Right lobe of liver (tissue), 6 donors: ENCODE measurements around the gene PDZK1IP1. TPM values are rescaled to one million over a fixed set of nuclear protein-coding genes. Genes with fewer than 3 reads are reported as not detected.

Source experiments
- ATAC-seq, 4 donors: fragments of 200-7000 bp; cut with Tn5 transposase; one replicate each; pipeline ENCODE4 v1.9.1; 2020; ENCODE audit warnings: mild to moderate bottlenecking in 4 of 4, moderate library complexity in 4 of 4
- DNase-seq, 3 donors: peaks; one replicate each; pipeline ENCODE4 v3.0.0-alpha.2; 2020
- H3K27ac ChIP-seq, 3 donors: fragments of 200-600 bp; one replicate each; pipeline ENCODE4 v1.8.0; 2022
- H3K27me3 ChIP-seq, 2 donors: fragments of 200-600 bp; one replicate each; pipeline ENCODE4 v1.8.0; 2022
- H3K36me3 ChIP-seq, 4 donors: fragments of 200-600 bp; sonication (generic) in 1 of 4; one replicate each; pipeline versions ENCODE4 v1.5.1 to v1.8.0; 2017 to 2022; ENCODE audit warnings: control low read depth in 1 of 4
- H3K4me1 ChIP-seq, 4 donors: fragments of 200-600 bp; sonication (generic) in 1 of 4; one replicate each; pipeline versions ENCODE4 v1.5.1 to v1.8.0; 2017 to 2022; ENCODE audit warnings: control low read depth in 1 of 4
- H3K4me3 ChIP-seq, 3 donors: fragments of 200-600 bp; one replicate each; pipeline ENCODE4 v1.8.0; 2022
- H3K9me3 ChIP-seq, 4 donors: fragments of 200-600 bp; sonication (generic) in 1 of 4; one replicate each; pipeline versions ENCODE4 v1.5.1 to v1.8.0; 2017 to 2022; ENCODE audit warnings: control low read depth in 1 of 4
- CTCF ChIP-seq, 4 donors: fragments of 200-600 bp in 3 of 4; fragments of 450-650 bp in 1 of 4; IDR thresholded peaks; one replicate each; pipeline versions ENCODE4 v1.5.1 to v1.8.0; 2016 to 2022; ENCODE audit warnings: antibody characterized with exemption in 4 of 4, mild to moderate bottlenecking in 2 of 4
- POLR2A ChIP-seq: fragments of 450-650 bp; IDR thresholded peaks from one replicate; pipeline ENCODE4 v1.6.1; 2017; ENCODE audit warnings: antibody characterized with exemption, mild to moderate bottlenecking
- WGBS: methylation state at CpG from one replicate; pipeline ENCODE4 v1.1.6; 2018; ENCODE audit warnings: low coverage, low lambda C conversion rate; ENCODE audit not compliant: insufficient coverage; ENCODE audit errors: missing lambda C conversion rate; 5-methylcytosine and 5-hydroxymethylcytosine counted together
- intact Hi-C, 2 donors: fragments of 100-400 bp; cut with DNase I; formaldehyde crosslinking; loops; one replicate each; pipeline versions ENCODE4 v1.11.2 to v1.14.1; 2022
- total RNA-seq, 6 experiments: library from RNA; depleted of rRNA in 2 of 6; stranded (reverse); fragments of >200 nt in 2 of 6; fragmentation: NEBNext Ultra II Directional in 3 of 6; extraction: Animal tissue kit (Norgen Biotek cat#: 25700) in 3 of 6; gene quantifications; one replicate each; pipeline versions ENCODE4 v1.1.0 to v1.2.4, GENCODE V29; 2016 to 2023
- donor health status: DM: no; HTN: yes; CAD: no.
- donor health status: DM: no; HTN: no; CAD: no.
- donor health status: DM: no; HTN: no; CAD: no.
- donor health status: DM: no; HTN: yes; CAD: no.
- donor health status: DM: no; HTN: yes; CAD: no.

Gene PDZK1IP1
- total RNA-seq, 6 experiments from 2014 or later: 0.24 to 44.3 (median 5.4) TPM

- Histone ChIP-seq H3K9me3 (no peaks in the 10 kb centered on the region), H3K4me3 (no peak overlapping the region), H3K36me3 (no peaks in the 10 kb centered on the region), H3K27me3 (no peaks in the 10 kb centered on the region), H3K4me1 (no peaks in the 10 kb centered on the region), H3K27ac (no peak overlapping the region)
- intact Hi-C loops: no loop called here
- 66% methylated on average over 2 of the region's 3 CpGs for WGBS
- no peak for TF ChIP-seq CTCF (IDR thresholded peaks at IDR 0.05)
- TF ChIP-seq POLR2A: no peak
- no peak for DNase-seq
- ATAC-seq: no peak
Observed at GRCh38 chr1:47209725-47210325, 20.0 kb upstream of the PDZK1IP1 start.

GRCh38 chr1:47209091-47209490 lies 19.3 kb upstream of the PDZK1IP1 start:
- no peak overlapping the region for H3K27ac ChIP-seq
- intact Hi-C loops: no loop called here
- TF ChIP-seq CTCF (IDR thresholded peaks at IDR 0.05): no peak
- no peak for TF ChIP-seq POLR2A
- no peaks in the 10 kb centered on the region for H3K4me1 ChIP-seq
- no peaks in the 10 kb centered on the region for H3K27me3 ChIP-seq
- WGBS: 53% methylated on average over 2 of the region's 8 CpGs
- no peak for ATAC-seq
- no peak for DNase-seq
- no peaks in the 10 kb centered on the region for H3K36me3 ChIP-seq
- H3K9me3 ChIP-seq: no peaks in the 10 kb centered on the region
- no peak overlapping the region for H3K4me3 ChIP-seq

GRCh38 chr1:47208374-47208850 lies 18.6 kb upstream of the PDZK1IP1 start:
- DNase-seq (no peak), ATAC-seq (no peak)
- intact Hi-C loops: no loop called here
- Histone ChIP-seq H3K4me3 (no peak overlapping the region), H3K9me3 (no peaks in the 10 kb centered on the region), H3K27ac (no peak overlapping the region), H3K36me3 (no peaks in the 10 kb centered on the region), H3K27me3 (no peaks in the 10 kb centered on the region), H3K4me1 (no peaks in the 10 kb centered on the region)
- TF ChIP-seq CTCF (IDR thresholded peaks at IDR 0.05) (no peak), POLR2A (no peak)
- WGBS: 0% methylated on average over 1 of the region's 11 CpGs

GRCh38 chr1:47207803-47208373 lies 18.1 kb upstream of the PDZK1IP1 start:
- 67% methylated on average over 5 of the region's 8 CpGs for WGBS
- Histone ChIP-seq H3K4me1 (no peaks in the 10 kb centered on the region), H3K27me3 (no peaks in the 10 kb centered on the region), H3K4me3 (no peak overlapping the region), H3K36me3 (no peaks in the 10 kb centered on the region), H3K27ac (no peak overlapping the region), H3K9me3 (no peaks in the 10 kb centered on the region)
- TF ChIP-seq POLR2A (no peak), CTCF (IDR thresholded peaks at IDR 0.05) (no peak)
- intact Hi-C loops: no loop called here
- DNase-seq (no peak), ATAC-seq (no peak)
